Measurements from ENCODE around the gene IGSF3.

The IGSF3 gene

GRCh38 chr1:116682641-116683221, 15.2 kb upstream of the IGSF3 start:
- TF ChIP-seq POLR2A (IDR thresholded peaks at IDR 0.05; ENCODE audit: extremely low read depth, insufficient read length) (no peak), CTCF (IDR thresholded peaks at IDR 0.05; ENCODE audit: low read depth, low read length) (no peak), MYC (IDR thresholded peaks at IDR 0.05; ENCODE audit: low read depth, low read length) (no peak), MAX (IDR thresholded peaks at IDR 0.05; ENCODE audit: low read depth, low read length) (no peak)
- no peak for DNase-seq (ENCODE audit: low read depth)
- H3K4me3 ChIP-seq (ENCODE audit: low read depth, low read length) = no peak overlapping the region

- no peak for DNase-seq (ENCODE audit: low read depth)
- TF ChIP-seq MYC (IDR thresholded peaks at IDR 0.05; ENCODE audit: low read depth, low read length) = no peak
- TF ChIP-seq POLR2A (IDR thresholded peaks at IDR 0.05; ENCODE audit: extremely low read depth, insufficient read length) = no peak
- no peak for TF ChIP-seq CTCF (IDR thresholded peaks at IDR 0.05; ENCODE audit: low read depth, low read length)
- no peak overlapping the region for H3K4me3 ChIP-seq (ENCODE audit: low read depth, low read length)
Observed at GRCh38 chr1:116681343-116681899, 13.9 kb upstream of the IGSF3 start.

- DNase-seq (ENCODE audit: low read depth) = no peak
- TF ChIP-seq MYC (IDR thresholded peaks at IDR 0.05; ENCODE audit: low read depth, low read length) (no peak), POLR2A (IDR thresholded peaks at IDR 0.05; ENCODE audit: extremely low read depth, insufficient read length) (no peak), CTCF (IDR thresholded peaks at IDR 0.05; ENCODE audit: low read depth, low read length) (no peak), MAX (IDR thresholded peaks at IDR 0.05; ENCODE audit: low read depth, low read length) (no peak)
- no peak overlapping the region for H3K4me3 ChIP-seq (ENCODE audit: low read depth, low read length)
Observed at GRCh38 chr1:116680752-116681151, 13.2 kb upstream of the IGSF3 start.

GRCh38 chr1:116679828-116680628, 12.5 kb upstream of the IGSF3 start:
- TF ChIP-seq MAX (IDR thresholded peaks at IDR 0.05; ENCODE audit: low read depth, low read length) (no peak), CTCF (IDR thresholded peaks at IDR 0.05; ENCODE audit: low read depth, low read length) (no peak), MYC (IDR thresholded peaks at IDR 0.05; ENCODE audit: low read depth, low read length) (no peak), POLR2A (IDR thresholded peaks at IDR 0.05; ENCODE audit: extremely low read depth, insufficient read length) (no peak)
- H3K4me3 ChIP-seq (ENCODE audit: low read depth, low read length) = no peak overlapping the region
- DNase-seq (ENCODE audit: low read depth) = no peak

- TF ChIP-seq POLR2A (IDR thresholded peaks at IDR 0.05; ENCODE audit: extremely low read depth, insufficient read length) (no peak), CTCF (IDR thresholded peaks at IDR 0.05; ENCODE audit: low read depth, low read length) (no peak), MAX (IDR thresholded peaks at IDR 0.05; ENCODE audit: low read depth, low read length) (no peak), MYC (IDR thresholded peaks at IDR 0.05; ENCODE audit: low read depth, low read length) (no peak)
- no peak for DNase-seq (ENCODE audit: low read depth)
- H3K4me3 ChIP-seq (ENCODE audit: low read depth, low read length) = no peak overlapping the region
Observed at GRCh38 chr1:116679091-116679827, 11.7 kb upstream of the IGSF3 start.
